Suprapubic skin (tissue), 4 donors: Measurements from ENCODE around the gene CREB1. TPM values are rescaled to one million over a fixed set of nuclear protein-coding genes. Genes with fewer than 3 reads are reported as not detected.

ENCODE experiments used
- DNase-seq, 2 donors: peaks; one replicate each; pipeline ENCODE4 v3.0.0-alpha.2; 2019; ENCODE audit warnings: low spot score in 2 of 2
- H3K27ac ChIP-seq: fragments of 200-600 bp; sonication (generic); one replicate; pipeline ENCODE4 v1.5.1; 2019
- H3K27me3 ChIP-seq: fragments of 200-600 bp; sonication (generic); one replicate; pipeline ENCODE4 v1.5.1; 2019
- H3K36me3 ChIP-seq: fragments of 200-600 bp; sonication (generic); one replicate; pipeline ENCODE4 v1.5.1; 2019
- H3K4me1 ChIP-seq: fragments of 200-600 bp; sonication (generic); one replicate; pipeline ENCODE4 v1.5.1; 2019
- H3K4me3 ChIP-seq: fragments of 200-600 bp; sonication (generic); one replicate; pipeline ENCODE4 v1.5.1; 2019; ENCODE audit warnings: mild to moderate bottlenecking
- H3K9me3 ChIP-seq: fragments of 200-600 bp; sonication (generic); one replicate; pipeline ENCODE4 v1.5.1; 2019
- EP300 ChIP-seq: sonication (generic); formaldehyde crosslinking; IDR thresholded peaks from one replicate; pipeline ENCODE4 v1.6.1; 2017; ENCODE audit warnings: antibody characterized with exemption
- POLR2A ChIP-seq, 2 donors: fragments of 450-650 bp; IDR thresholded peaks; one replicate each; pipeline ENCODE4 v1.6.1; 2017; ENCODE audit warnings: antibody characterized with exemption in 2 of 2, mild to moderate bottlenecking in 2 of 2, moderate library complexity in 2 of 2
- POLR2AphosphoS5 ChIP-seq, 3 donors: sonication (generic); formaldehyde crosslinking; IDR thresholded peaks; one replicate each; pipeline ENCODE4 v1.6.1; 2017; ENCODE audit warnings: antibody characterized with exemption in 3 of 3
- WGBS: methylation state at CpG from one replicate; pipeline ENCODE4 v1.1.5; 2018; 5-methylcytosine and 5-hydroxymethylcytosine counted together
- total RNA-seq, 4 donors: library from RNA; depleted of rRNA; stranded (reverse); fragments of >200 nt; gene quantifications; one replicate each; pipeline ENCODE4 v1.1.0, GENCODE V29; 2016
- TF ChIP-seq, protein P1 (sequence below), 2 donors: fragments of 200-600 bp in 1 of 2; fragments of 450-650 bp in 1 of 2; sonication (generic) in 1 of 2; IDR thresholded peaks; one replicate each; pipeline ENCODE4 v1.5.1; 2016 to 2019; ENCODE audit warnings: antibody characterized with exemption in 2 of 2, mild to moderate bottlenecking in 1 of 2, moderate library complexity in 1 of 2

The CREB1 gene
- total RNA-seq, 4 donors from 2014 or later: 33.3 to 90.4 (median 55.1) TPM

DNA sequence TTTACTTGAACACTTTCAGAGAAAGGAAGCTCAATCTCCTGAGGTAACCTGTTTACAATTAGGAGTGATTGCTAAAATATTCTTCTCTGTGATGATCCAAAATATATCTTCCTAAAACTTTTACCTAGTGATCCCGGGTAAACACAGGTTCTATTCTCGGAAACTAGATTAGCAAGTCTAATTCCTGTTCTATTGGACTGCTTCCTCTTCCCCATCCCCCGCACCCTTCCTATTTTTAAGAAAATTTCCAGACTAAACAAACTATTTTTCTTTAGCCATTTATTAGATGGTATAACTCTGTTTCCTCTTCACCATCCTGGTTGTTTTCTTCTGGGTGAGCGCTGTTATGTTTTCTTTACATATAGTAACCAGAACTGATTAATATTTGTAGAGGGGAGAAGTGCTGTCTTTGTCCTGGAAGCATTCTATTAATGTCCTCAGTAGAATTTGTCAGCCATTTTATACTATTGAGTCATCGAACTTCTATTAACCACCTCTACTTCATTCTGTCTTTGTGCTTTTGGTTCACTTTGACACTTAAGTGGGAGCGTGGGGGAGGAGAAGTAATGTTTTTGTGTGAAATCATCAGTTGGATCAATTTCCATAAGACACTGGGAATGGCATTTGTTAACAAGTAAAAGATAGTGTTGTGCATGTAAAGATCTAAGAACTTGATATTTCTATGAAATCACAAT, 31.8 kb downstream of the CREB1 start:
- DNase-seq: no peak
- Histone ChIP-seq H3K36me3 (peaks cover 33% of the 10 kb centered on the region), H3K27me3 (no peaks in the 10 kb centered on the region), H3K9me3 (no peaks in the 10 kb centered on the region), H3K4me1 (peaks cover 3% of the 10 kb centered on the region), H3K27ac (no peak overlapping the region), H3K4me3 (no peak overlapping the region)
- TF ChIP-seq POLR2A (IDR thresholded peaks at IDR 0.05): no peak
- no peak for TF ChIP-seq POLR2AphosphoS5 (IDR thresholded peaks at IDR 0.05)
- TF ChIP-seq EP300: no peak
- TF ChIP-seq, protein P1, sequence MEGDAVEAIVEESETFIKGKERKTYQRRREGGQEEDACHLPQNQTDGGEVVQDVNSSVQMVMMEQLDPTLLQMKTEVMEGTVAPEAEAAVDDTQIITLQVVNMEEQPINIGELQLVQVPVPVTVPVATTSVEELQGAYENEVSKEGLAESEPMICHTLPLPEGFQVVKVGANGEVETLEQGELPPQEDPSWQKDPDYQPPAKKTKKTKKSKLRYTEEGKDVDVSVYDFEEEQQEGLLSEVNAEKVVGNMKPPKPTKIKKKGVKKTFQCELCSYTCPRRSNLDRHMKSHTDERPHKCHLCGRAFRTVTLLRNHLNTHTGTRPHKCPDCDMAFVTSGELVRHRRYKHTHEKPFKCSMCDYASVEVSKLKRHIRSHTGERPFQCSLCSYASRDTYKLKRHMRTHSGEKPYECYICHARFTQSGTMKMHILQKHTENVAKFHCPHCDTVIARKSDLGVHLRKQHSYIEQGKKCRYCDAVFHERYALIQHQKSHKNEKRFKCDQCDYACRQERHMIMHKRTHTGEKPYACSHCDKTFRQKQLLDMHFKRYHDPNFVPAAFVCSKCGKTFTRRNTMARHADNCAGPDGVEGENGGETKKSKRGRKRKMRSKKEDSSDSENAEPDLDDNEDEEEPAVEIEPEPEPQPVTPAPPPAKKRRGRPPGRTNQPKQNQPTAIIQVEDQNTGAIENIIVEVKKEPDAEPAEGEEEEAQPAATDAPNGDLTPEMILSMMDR (IDR thresholded peaks at IDR 0.05): no peak
- 80% methylated on average over 6 of the region's 6 CpGs for WGBS

DNA sequence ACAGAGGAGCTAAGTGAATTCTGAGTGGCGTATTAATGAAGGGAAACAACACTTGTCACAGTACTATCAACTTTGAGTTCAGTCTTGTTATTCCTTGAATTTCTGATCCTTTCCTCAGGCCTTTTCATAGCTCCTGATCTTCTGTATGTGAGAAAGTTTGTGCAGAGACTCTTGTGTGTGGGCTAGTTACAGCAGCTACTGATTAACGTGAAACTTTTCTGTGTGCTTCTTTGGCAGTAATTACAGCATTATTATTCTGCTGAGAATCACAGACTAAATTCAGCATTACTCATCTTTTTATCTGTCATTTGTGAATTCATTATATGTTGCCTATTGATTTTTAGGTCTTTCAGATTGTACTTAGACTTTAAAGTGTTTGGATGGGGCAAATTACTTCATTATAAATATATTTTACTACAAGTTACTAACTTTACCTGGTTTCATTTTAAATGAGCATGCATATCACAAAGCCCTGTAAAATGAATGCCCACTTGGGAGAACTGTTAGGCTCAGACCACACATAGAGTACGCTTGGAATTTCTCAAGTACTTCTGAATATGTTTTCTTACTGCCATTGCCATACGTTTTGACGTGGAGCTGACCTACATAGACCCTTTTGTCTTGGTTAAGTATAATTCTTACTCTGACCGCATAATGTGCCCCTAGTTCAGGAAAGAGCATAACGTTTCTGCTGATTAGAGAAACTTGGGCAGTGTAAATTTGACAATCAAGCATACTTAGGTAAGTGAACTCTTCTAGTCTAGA, 36.2 kb downstream of the CREB1 start:
- no peak for DNase-seq
- 76% methylated on average over 7 of the region's 7 CpGs for WGBS
- Histone ChIP-seq H3K27me3 (no peaks in the 10 kb centered on the region), H3K4me1 (no peaks in the 10 kb centered on the region), H3K9me3 (no peaks in the 10 kb centered on the region), H3K27ac (no peak overlapping the region), H3K4me3 (no peak overlapping the region), H3K36me3 (peaks cover 48% of the 10 kb centered on the region)
- TF ChIP-seq POLR2A (IDR thresholded peaks at IDR 0.05) (no peak), EP300 (no peak), POLR2AphosphoS5 (IDR thresholded peaks at IDR 0.05) (no peak)
- TF ChIP-seq, protein P1 (IDR thresholded peaks at IDR 0.05): no peak

DNA sequence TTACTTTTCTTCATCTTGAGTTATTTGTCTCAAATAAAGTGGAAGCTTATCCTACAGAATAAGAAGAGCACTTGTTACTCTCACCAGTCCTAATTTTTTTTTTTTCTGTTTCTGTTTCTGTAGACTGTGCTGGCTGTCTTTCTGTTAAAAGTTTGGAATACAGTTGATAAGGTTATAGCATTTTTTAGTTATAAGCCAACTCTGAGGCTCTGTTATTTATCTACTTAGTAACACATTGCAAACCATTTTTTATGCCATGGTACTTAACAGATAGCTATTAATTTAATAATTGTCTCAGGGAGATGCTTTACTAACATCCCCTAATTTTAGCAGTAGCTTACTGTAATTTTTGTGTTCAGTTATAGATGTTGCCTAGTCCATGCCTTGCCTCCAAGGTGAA, 37.9 kb downstream of the CREB1 start:
- Histone ChIP-seq H3K9me3 (no peaks in the 10 kb centered on the region), H3K4me3 (no peak overlapping the region), H3K27ac (no peak overlapping the region), H3K4me1 (no peaks in the 10 kb centered on the region), H3K36me3 (peaks cover 49% of the 10 kb centered on the region), H3K27me3 (no peaks in the 10 kb centered on the region)
- no peak for TF ChIP-seq POLR2A (IDR thresholded peaks at IDR 0.05)
- TF ChIP-seq POLR2AphosphoS5 (IDR thresholded peaks at IDR 0.05): no peak
- TF ChIP-seq EP300: no peak
- TF ChIP-seq, protein P1 (IDR thresholded peaks at IDR 0.05): no peak
- DNase-seq: no peak

GRCh38 chr2:207571370-207571769, 41.6 kb downstream of the CREB1 start:
- H3K9me3 ChIP-seq: no peaks in the 10 kb centered on the region
- DNase-seq: no peak
- H3K27ac ChIP-seq: no peak overlapping the region
- no peaks in the 10 kb centered on the region for H3K27me3 ChIP-seq
- peaks cover 61% of the 10 kb centered on the region for H3K36me3 ChIP-seq
- H3K4me1 ChIP-seq: no peaks in the 10 kb centered on the region
- WGBS: 90% methylated on average over 3 of the region's 3 CpGs
- no peak overlapping the region for H3K4me3 ChIP-seq
- TF ChIP-seq EP300 (no peak), POLR2AphosphoS5 (IDR thresholded peaks at IDR 0.05) (no peak), POLR2A (IDR thresholded peaks at IDR 0.05) (no peak)
- TF ChIP-seq, protein P1 (IDR thresholded peaks at IDR 0.05): no peak

DNA sequence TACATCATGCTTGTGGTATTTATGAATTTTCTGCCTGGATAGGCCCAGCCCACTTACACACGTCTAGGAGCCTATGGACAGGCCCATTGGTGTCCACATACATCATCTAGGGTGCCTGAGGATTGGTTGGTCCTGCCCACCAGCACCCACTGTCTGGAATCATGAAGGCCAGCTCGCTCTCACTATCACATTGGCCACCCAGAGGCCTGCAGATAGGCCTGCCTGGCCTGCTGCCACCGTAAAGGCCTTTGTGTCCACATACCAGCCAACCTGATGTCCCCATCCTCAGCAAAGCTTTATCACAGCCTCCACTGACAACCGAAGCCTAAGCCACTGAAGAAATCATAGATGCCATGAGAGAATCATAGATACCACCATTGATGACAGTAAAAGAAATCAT, 55.2 kb downstream of the CREB1 start:
- peaks cover 59% of the 10 kb centered on the region for H3K36me3 ChIP-seq
- no peak overlapping the region for H3K4me3 ChIP-seq
- DNase-seq: no peak
- TF ChIP-seq POLR2A (IDR thresholded peaks at IDR 0.05): no peak
- TF ChIP-seq POLR2AphosphoS5 (IDR thresholded peaks at IDR 0.05): no peak
- no peak for TF ChIP-seq EP300
- TF ChIP-seq, protein P1 (IDR thresholded peaks at IDR 0.05): no peak
- H3K27ac ChIP-seq: no peak overlapping the region
- WGBS: 97% methylated on average over 4 of the region's 4 CpGs
- H3K9me3 ChIP-seq: no peaks in the 10 kb centered on the region
- H3K27me3 ChIP-seq: no peaks in the 10 kb centered on the region
- H3K4me1 ChIP-seq: no peaks in the 10 kb centered on the region
